Hepatocyte (in vitro differentiated cells): ENCODE measurements around the gene SELENOV. TPM values are rescaled to one million over a fixed set of nuclear protein-coding genes. Genes with fewer than 3 reads are reported as not detected.

Experiments
- DNase-seq: peaks from one replicate; pipeline ENCODE4 v3.0.0-alpha.2; 2016; ENCODE audit warnings: low spot score
- H2AFZ ChIP-seq: fragments of 200-600 bp; sonication (generic); 2 replicates; pipeline ENCODE4 v1.6.0; 2016; ENCODE audit warnings: antibody characterized with exemption, mild to moderate bottlenecking
- H3K27ac ChIP-seq: fragments of 200-600 bp; sonication (generic); 2 replicates; pipeline ENCODE4 v1.5.1; 2016; ENCODE audit warnings: mild to moderate bottlenecking
- H3K27me3 ChIP-seq: fragments of 200-600 bp; sonication (generic); 2 replicates; pipeline ENCODE4 v1.6.1; 2016
- H3K36me3 ChIP-seq: fragments of 200-600 bp; sonication (generic); replicated peaks from 2 replicates; pipeline ENCODE4 v1.5.1; 2016; ENCODE audit warnings: low read depth; ENCODE audit not compliant: insufficient read depth
- H3K4me1 ChIP-seq: fragments of 200-600 bp; sonication (generic); 2 replicates; pipeline ENCODE4 v1.5.1; 2016; ENCODE audit warnings: mild to moderate bottlenecking, moderate library complexity; ENCODE audit not compliant: insufficient read depth
- H3K4me2 ChIP-seq: fragments of 200-600 bp; sonication (generic); 2 replicates; pipeline ENCODE4 v1.6.0; 2016
- H3K4me3 ChIP-seq: fragments of 200-600 bp; sonication (generic); 2 replicates; pipeline ENCODE4 v1.5.1; 2016; ENCODE audit warnings: mild to moderate bottlenecking
- H3K79me2 ChIP-seq: fragments of 200-600 bp; sonication (generic); 2 replicates; pipeline ENCODE4 v1.6.0; 2017; ENCODE audit warnings: mild to moderate bottlenecking
- H3K9me2 ChIP-seq: fragments of 200-600 bp; sonication (generic); replicated peaks from 2 replicates; pipeline ENCODE4 v1.6.0; 2017; ENCODE audit warnings: mild to moderate bottlenecking; ENCODE audit not compliant: insufficient read depth
- H3K9me3 ChIP-seq: fragments of 200-600 bp; sonication (generic); 2 replicates; pipeline ENCODE4 v1.5.1; 2016; ENCODE audit warnings: low read depth, mild to moderate bottlenecking
- H4K20me1 ChIP-seq: fragments of 200-600 bp; sonication (generic); 2 replicates; pipeline ENCODE4 v1.6.0; 2016; ENCODE audit warnings: mild to moderate bottlenecking; ENCODE audit not compliant: insufficient read depth, poor library complexity, severe bottlenecking
- EZH2 ChIP-seq: fragments of 200-600 bp; sonication (generic); IDR thresholded peaks from 2 replicates; pipeline ENCODE4 v1.6.1; 2016; ENCODE audit warnings: antibody characterized with exemption, mild to moderate bottlenecking, borderline replicate concordance
- EZH2phosphoT487 ChIP-seq: fragments of 200-600 bp; sonication (generic); IDR thresholded peaks from one replicate; pipeline ENCODE4 v1.6.1; 2018; ENCODE audit warnings: antibody characterized with exemption, mild to moderate bottlenecking, low read depth, moderate library complexity; ENCODE audit not compliant: unreplicated experiment, severe bottlenecking
- WGBS: methylation state at CpG from one replicate; pipeline ENCODE4 v1.1.6; 2016; ENCODE audit warnings: low lambda C conversion rate; ENCODE audit errors: missing lambda C conversion rate; 5-methylcytosine and 5-hydroxymethylcytosine counted together
- polyA plus RNA-seq: library from polyadenylated mRNA; unstranded; fragments of >200 nt; fragmentation: Nextera tagmentation; extraction: Ambion mirVana; gene quantifications from 2 replicates; pipeline ENCODE4 v1.2.1, GENCODE V29; 2016
- total RNA-seq: library from RNA; depleted of rRNA; stranded (reverse); fragments of >200 nt; gene quantifications from 2 replicates; pipeline ENCODE4 v1.2.3, GENCODE V29; 2014
- TF ChIP-seq, protein P1 (sequence below): fragments of 200-600 bp; sonication (generic); IDR thresholded peaks from 2 replicates; pipeline ENCODE4 v1.5.1; 2016; ENCODE audit warnings: antibody characterized with exemption, mild to moderate bottlenecking; ENCODE audit not compliant: poor library complexity

Gene SELENOV
- total and polyA plus RNA-seq, 2 experiments from 2014 or later, result 0.50 to 0.98 TPM

GRCh38 chr19:39472746-39473442 lies 42.0 kb upstream of the SELENOV start:
- Histone ChIP-seq H3K27me3 (no peaks in the 10 kb centered on the region), H3K9me3 (no peaks in the 10 kb centered on the region), H2AFZ (no peak overlapping the region), H3K36me3 (no peaks in the 10 kb centered on the region), H3K79me2 (no peaks in the 10 kb centered on the region), H3K4me2 (no peak overlapping the region), H3K4me1 (no peaks in the 10 kb centered on the region), H3K9me2 (no peaks in the 10 kb centered on the region), H3K27ac (no peak overlapping the region), H3K4me3 (no peak overlapping the region), H4K20me1 (no peaks in the 10 kb centered on the region)
- no peak for DNase-seq
- TF ChIP-seq EZH2phosphoT487, result no peak
- no peak for TF ChIP-seq EZH2
- TF ChIP-seq, protein P1, sequence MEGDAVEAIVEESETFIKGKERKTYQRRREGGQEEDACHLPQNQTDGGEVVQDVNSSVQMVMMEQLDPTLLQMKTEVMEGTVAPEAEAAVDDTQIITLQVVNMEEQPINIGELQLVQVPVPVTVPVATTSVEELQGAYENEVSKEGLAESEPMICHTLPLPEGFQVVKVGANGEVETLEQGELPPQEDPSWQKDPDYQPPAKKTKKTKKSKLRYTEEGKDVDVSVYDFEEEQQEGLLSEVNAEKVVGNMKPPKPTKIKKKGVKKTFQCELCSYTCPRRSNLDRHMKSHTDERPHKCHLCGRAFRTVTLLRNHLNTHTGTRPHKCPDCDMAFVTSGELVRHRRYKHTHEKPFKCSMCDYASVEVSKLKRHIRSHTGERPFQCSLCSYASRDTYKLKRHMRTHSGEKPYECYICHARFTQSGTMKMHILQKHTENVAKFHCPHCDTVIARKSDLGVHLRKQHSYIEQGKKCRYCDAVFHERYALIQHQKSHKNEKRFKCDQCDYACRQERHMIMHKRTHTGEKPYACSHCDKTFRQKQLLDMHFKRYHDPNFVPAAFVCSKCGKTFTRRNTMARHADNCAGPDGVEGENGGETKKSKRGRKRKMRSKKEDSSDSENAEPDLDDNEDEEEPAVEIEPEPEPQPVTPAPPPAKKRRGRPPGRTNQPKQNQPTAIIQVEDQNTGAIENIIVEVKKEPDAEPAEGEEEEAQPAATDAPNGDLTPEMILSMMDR, result no peak
- WGBS, result 90% methylated on average over 25 of the region's 32 CpGs

- Histone ChIP-seq H3K79me2 (no peaks in the 10 kb centered on the region), H3K4me1 (no peaks in the 10 kb centered on the region), H3K9me3 (no peaks in the 10 kb centered on the region), H4K20me1 (no peaks in the 10 kb centered on the region), H3K9me2 (no peaks in the 10 kb centered on the region), H3K4me2 (no peak overlapping the region), H3K4me3 (no peak overlapping the region), H2AFZ (no peak overlapping the region), H3K27ac (no peak overlapping the region), H3K36me3 (no peaks in the 10 kb centered on the region), H3K27me3 (no peaks in the 10 kb centered on the region)
- TF ChIP-seq, protein P1, result no peak
- TF ChIP-seq EZH2 (no peak), EZH2phosphoT487 (no peak)
- DNase-seq, result no peak
- WGBS, result 94% methylated on average over 11 of the region's 11 CpGs
Observed at GRCh38 chr19:39473443-39473960, 41.4 kb upstream of the SELENOV start.

- no peak overlapping the region for H3K4me2 ChIP-seq
- no peaks in the 10 kb centered on the region for H3K9me2 ChIP-seq
- no peaks in the 10 kb centered on the region for H3K36me3 ChIP-seq
- H3K9me3 ChIP-seq, result no peaks in the 10 kb centered on the region
- H3K79me2 ChIP-seq, result no peaks in the 10 kb centered on the region
- no peak overlapping the region for H2AFZ ChIP-seq
- TF ChIP-seq, protein P1, result peak; percentile 82
- no peak for TF ChIP-seq EZH2phosphoT487
- no peak overlapping the region for H3K27ac ChIP-seq
- 57% methylated on average over 8 of the region's 9 CpGs for WGBS
- no peaks in the 10 kb centered on the region for H4K20me1 ChIP-seq
- H3K4me1 ChIP-seq, result no peaks in the 10 kb centered on the region
- no peak overlapping the region for H3K4me3 ChIP-seq
- no peaks in the 10 kb centered on the region for H3K27me3 ChIP-seq
- peak; percentile 74 for DNase-seq
Observed at GRCh38 chr19:39474139-39474620, 40.8 kb upstream of the SELENOV start.
